Stimulated activated CD8-positive, alpha-beta memory T cell treated with anti-CD3 and anti-CD28 coated beads, Interleukin-7, amount 100 ng/mL, for 4 hours (primary cell): ENCODE data around the gene MAST3.
A peak's percentile ranks its signal among the peaks of the same experiment; 100 is the strongest.

Source experiments
- DNase-seq, 2 donors: peaks; one replicate each; pipeline ENCODE4 v3.0.0-alpha.2; 2020; ENCODE audit warnings: low read depth in 2 of 2

MAST3 gene

GRCh38 chr19:18097217-18097992 lies at the start of gene MAST3:
TSS of gene MAST3 (plus strand) at chr19:18097778. CDS start at chr19:18097793, 15 bp downstream.
- DNase-seq: peak; percentile 72 to 85

GRCh38 chr19:18049385-18049784 lies 48.2 kb upstream of the MAST3 start:
- no peak for DNase-seq

GRCh38 chr19:18051887-18052286 lies 45.7 kb upstream of the MAST3 start:
- DNase-seq: no peak

GRCh38 chr19:18053576-18054219 lies 43.9 kb upstream of the MAST3 start:
- DNase-seq: no peak

- no peak for DNase-seq
Observed at GRCh38 chr19:18055967-18056366, 41.6 kb upstream of the MAST3 start.

- DNase-seq: no peak
Observed at GRCh38 chr19:18057557-18057956, 40.0 kb upstream of the MAST3 start.

GRCh38 chr19:18058208-18059009 lies 39.2 kb upstream of the MAST3 start:
- DNase-seq: peak; percentile 60 to 72

GRCh38 chr19:18059297-18059696 lies 38.3 kb upstream of the MAST3 start:
- DNase-seq: no peak

GRCh38 chr19:18059902-18060301 lies 37.7 kb upstream of the MAST3 start:
- no peak for DNase-seq

GRCh38 chr19:18060472-18060871 lies 37.1 kb upstream of the MAST3 start:
- DNase-seq: no peak

- DNase-seq: no peak
Observed at GRCh38 chr19:18062028-18062427, 35.5 kb upstream of the MAST3 start.

- no peak for DNase-seq
Observed at GRCh38 chr19:18063463-18063862, 34.1 kb upstream of the MAST3 start.

GRCh38 chr19:18065173-18065495 lies 32.4 kb upstream of the MAST3 start:
- DNase-seq: no peak

- no peak for DNase-seq
Observed at GRCh38 chr19:18068395-18068794, 29.2 kb upstream of the MAST3 start.

GRCh38 chr19:18069383-18069782 lies 28.2 kb upstream of the MAST3 start:
- DNase-seq: no peak

- DNase-seq: no peak
Observed at GRCh38 chr19:18070181-18070580, 27.4 kb upstream of the MAST3 start.

- no peak for DNase-seq
Observed at GRCh38 chr19:18072335-18072734, 25.2 kb upstream of the MAST3 start.

- no peak for DNase-seq
Observed at GRCh38 chr19:18073197-18073596, 24.4 kb upstream of the MAST3 start.

GRCh38 chr19:18074192-18074591 lies 23.4 kb upstream of the MAST3 start:
- DNase-seq: no peak

GRCh38 chr19:18083929-18084684 lies 13.5 kb upstream of the MAST3 start:
- DNase-seq: no peak

- no peak for DNase-seq
Observed at GRCh38 chr19:18085702-18086457, 11.7 kb upstream of the MAST3 start.
